ENCODE data around the gene RGS3. TPM values are rescaled to one million over a fixed set of nuclear protein-coding genes. Genes with fewer than 3 reads are reported as not detected.
A peak's percentile ranks its signal among the peaks of the same experiment; 100 is the strongest.

Gene RGS3
- total and polyA plus RNA-seq, 2 of the 13 experiments (the other 11 are each of a cell fraction or from before 2014, with no cell fraction given) = 17.1 to 28.8 TPM

DNA sequence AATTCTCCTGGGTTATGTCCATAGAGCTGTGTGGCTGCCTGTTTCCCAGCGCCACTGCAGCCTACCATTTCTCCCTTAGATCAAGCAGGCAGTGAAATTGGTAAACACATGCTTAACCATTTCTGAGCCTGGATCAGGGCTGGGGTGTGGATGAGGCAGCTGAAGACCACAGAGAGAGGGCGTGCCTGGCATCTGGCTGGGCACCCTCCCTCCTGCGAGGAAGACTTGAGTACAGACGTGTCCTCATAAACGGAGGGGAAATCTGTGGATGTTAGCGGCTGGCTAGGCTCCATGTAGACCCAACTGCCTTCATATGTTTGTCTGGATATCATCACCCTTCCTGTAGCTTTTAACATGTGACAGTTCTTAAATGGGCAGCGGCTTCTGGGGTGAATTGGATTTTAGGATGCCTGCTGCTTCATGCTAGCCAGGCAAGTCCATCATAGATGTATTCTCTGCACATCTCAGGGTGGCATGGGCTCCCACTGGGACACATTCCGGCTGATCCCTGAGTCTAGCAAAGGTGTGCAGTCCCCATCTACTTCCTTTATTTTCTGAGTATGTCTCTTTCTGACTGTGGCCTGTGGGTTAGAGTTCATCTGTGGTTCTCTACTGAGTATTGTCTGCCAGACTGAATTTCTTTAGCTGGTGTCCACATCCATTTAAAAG lies 11.0 kb downstream of the RGS3 start:
- Histone ChIP-seq H3K4me1 (ENCODE audit: insufficient read depth, low read length) (peaks cover 36% of the 10 kb centered on the region), H3K27me3 (ENCODE audit: control insufficient read depth in 1 of 2, insufficient read depth in 2 of 2, low read length in 2 of 2) (no peaks in the 10 kb centered on the region), H3K9ac (ENCODE audit: insufficient read depth, low read depth, low read length) (no peak overlapping the region), H3K4me2 (ENCODE audit: low read depth, low read length) (no peak overlapping the region), H4K20me1 (ENCODE audit: insufficient read depth, low read length) (no peaks in the 10 kb centered on the region), H3K27ac (ENCODE audit: extremely low read length, insufficient read depth, low read length) (no peak overlapping the region), H3K79me2 (ENCODE audit: insufficient read depth, low read length) (peaks cover 64% of the 10 kb centered on the region), H3K4me3 (replicated peaks in 1 of 3; ENCODE audit: insufficient read depth in 1 of 3, low read depth in 2 of 3, low read length in 3 of 3) (no peak overlapping the region), H3K9me3 (ENCODE audit: low read length) (no peaks in the 10 kb centered on the region), H3K36me3 (replicated peaks in 1 of 2; ENCODE audit: control insufficient read depth in 1 of 2, insufficient read depth in 2 of 2, low read length in 2 of 2) (peaks cover 3 to 28% of the 10 kb centered on the region in 2 experiments; a peak in 3 of 5 replicates), H2AFZ (ENCODE audit: low read length) (no peak overlapping the region)
- WGBS (ENCODE audit: low lambda C conversion rate) = 95% methylated on average over 7 of the region's 8 CpGs
- in situ Hi-C loops (cut with HindIII; ENCODE audit: extremely low pct_ligation_motif_present, low pct_unique_long_range_greater_than_20kb) = no loop called here
- FAIRE-seq (no peak), DNase-seq (ENCODE audit: low spot score) (no peak), ATAC-seq (no peak)
- intact Hi-C loops (cut with micrococcal nuclease; ENCODE audit: unreplicated experiment) = no loop called here
- POLR2A ChIA-PET = no interaction called here
- no peak for TF ChIP-seq ZIK1 (CRISPR knock-in tag; IDR thresholded peaks at IDR 0.05; ENCODE audit: borderline replicate concordance, low read depth)
- TF ChIP-seq TEAD2 (CRISPR knock-in tag; IDR thresholded peaks at IDR 0.05) = no peak
- peak; percentile 46; the same call in 1 of the 2 replicates for TF ChIP-seq ZNF652 (CRISPR knock-in tag; IDR thresholded peaks at IDR 0.05; ENCODE audit: borderline replicate concordance, low read depth)
- TF ChIP-seq, protein P1, sequence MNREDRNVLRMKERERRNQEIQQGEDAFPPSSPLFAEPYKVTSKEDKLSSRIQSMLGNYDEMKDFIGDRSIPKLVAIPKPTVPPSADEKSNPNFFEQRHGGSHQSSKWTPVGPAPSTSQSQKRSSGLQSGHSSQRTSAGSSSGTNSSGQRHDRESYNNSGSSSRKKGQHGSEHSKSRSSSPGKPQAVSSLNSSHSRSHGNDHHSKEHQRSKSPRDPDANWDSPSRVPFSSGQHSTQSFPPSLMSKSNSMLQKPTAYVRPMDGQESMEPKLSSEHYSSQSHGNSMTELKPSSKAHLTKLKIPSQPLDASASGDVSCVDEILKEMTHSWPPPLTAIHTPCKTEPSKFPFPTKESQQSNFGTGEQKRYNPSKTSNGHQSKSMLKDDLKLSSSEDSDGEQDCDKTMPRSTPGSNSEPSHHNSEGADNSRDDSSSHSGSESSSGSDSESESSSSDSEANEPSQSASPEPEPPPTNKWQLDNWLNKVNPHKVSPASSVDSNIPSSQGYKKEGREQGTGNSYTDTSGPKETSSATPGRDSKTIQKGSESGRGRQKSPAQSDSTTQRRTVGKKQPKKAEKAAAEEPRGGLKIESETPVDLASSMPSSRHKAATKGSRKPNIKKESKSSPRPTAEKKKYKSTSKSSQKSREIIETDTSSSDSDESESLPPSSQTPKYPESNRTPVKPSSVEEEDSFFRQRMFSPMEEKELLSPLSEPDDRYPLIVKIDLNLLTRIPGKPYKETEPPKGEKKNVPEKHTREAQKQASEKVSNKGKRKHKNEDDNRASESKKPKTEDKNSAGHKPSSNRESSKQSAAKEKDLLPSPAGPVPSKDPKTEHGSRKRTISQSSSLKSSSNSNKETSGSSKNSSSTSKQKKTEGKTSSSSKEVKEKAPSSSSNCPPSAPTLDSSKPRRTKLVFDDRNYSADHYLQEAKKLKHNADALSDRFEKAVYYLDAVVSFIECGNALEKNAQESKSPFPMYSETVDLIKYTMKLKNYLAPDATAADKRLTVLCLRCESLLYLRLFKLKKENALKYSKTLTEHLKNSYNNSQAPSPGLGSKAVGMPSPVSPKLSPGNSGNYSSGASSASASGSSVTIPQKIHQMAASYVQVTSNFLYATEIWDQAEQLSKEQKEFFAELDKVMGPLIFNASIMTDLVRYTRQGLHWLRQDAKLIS (CRISPR knock-in tag; IDR thresholded peaks at IDR 0.05) = no peak
- CTCF ChIA-PET (ENCODE audit: low intra/inter-chr PET ratio, low total read pairs) = no interaction called here
- no TSS peak for BruUV-seq (replicated peaks)
